Measurements from ENCODE around the gene ZNF438.

GRCh38 chr10:31071232-31072005 lies 39.8 kb upstream of the ZNF438 start:
- TF ChIP-seq, protein P1, sequence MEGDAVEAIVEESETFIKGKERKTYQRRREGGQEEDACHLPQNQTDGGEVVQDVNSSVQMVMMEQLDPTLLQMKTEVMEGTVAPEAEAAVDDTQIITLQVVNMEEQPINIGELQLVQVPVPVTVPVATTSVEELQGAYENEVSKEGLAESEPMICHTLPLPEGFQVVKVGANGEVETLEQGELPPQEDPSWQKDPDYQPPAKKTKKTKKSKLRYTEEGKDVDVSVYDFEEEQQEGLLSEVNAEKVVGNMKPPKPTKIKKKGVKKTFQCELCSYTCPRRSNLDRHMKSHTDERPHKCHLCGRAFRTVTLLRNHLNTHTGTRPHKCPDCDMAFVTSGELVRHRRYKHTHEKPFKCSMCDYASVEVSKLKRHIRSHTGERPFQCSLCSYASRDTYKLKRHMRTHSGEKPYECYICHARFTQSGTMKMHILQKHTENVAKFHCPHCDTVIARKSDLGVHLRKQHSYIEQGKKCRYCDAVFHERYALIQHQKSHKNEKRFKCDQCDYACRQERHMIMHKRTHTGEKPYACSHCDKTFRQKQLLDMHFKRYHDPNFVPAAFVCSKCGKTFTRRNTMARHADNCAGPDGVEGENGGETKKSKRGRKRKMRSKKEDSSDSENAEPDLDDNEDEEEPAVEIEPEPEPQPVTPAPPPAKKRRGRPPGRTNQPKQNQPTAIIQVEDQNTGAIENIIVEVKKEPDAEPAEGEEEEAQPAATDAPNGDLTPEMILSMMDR (conservative IDR thresholded peaks at IDR 0.05; ENCODE audit: low read depth, low read length) = no peak
- no peak for TF ChIP-seq EZH2 (IDR thresholded peaks at IDR 0.05; ENCODE audit: borderline replicate concordance, low read depth, low read length, poor library complexity, severe bottlenecking)
